IMR-90 (cell line): Measurements from ENCODE around the gene HIVEP1. TPM values are rescaled to one million over a fixed set of nuclear protein-coding genes. Genes with fewer than 3 reads are reported as not detected.

ENCODE experiments used
- ATAC-seq: fragments of 200-7000 bp; cut with Tn5 transposase; 2 replicates; pipeline ENCODE4 v1.9.1; 2020; ENCODE audit warnings: low read depth, mild to moderate bottlenecking, moderate library complexity
- BruUV-seq: library from RNA; stranded (reverse); fragments of 400-500 nt; replicated peaks from 2 replicates; lab custom pipeline; 2021; lab: Mats Ljungman, UMichigan
- CTCF ChIA-PET: fragments of 300-600 bp; formaldehyde crosslinking; extraction: SDS; loops from one replicate; lab custom pipeline; 2021; ENCODE audit warnings: antibody characterized with exemption; lab: Yijun Ruan, JAX
- POLR2A ChIA-PET: fragments of 300-600 bp; sonication (Branson Sonifier 250); formaldehyde crosslinking; loops from one replicate; lab custom pipeline; 2022; ENCODE audit warnings: antibody characterized with exemption; ENCODE audit not compliant: unreplicated experiment; lab: Charles Lee
- DNase-seq: peaks from one replicate; pipeline ENCODE4 v3.0.0; 2013
- H2AFZ ChIP-seq: replicated peaks from 2 replicates; pipeline ENCODE3; 2013; ENCODE audit warnings: low read length, mild to moderate bottlenecking; ENCODE audit not compliant: poor library complexity
- H2AK5ac ChIP-seq: 2 replicates; pipeline ENCODE4 v1.6.1; 2013; ENCODE audit warnings: low read depth, low read length, inconsistent platforms
- H2AK9ac ChIP-seq: replicated peaks from 2 replicates; pipeline ENCODE3; 2013; ENCODE audit warnings: mild to moderate bottlenecking, low read depth, low read length, moderate library complexity; ENCODE audit not compliant: poor library complexity
- H2BK120ac ChIP-seq: 2 replicates; pipeline ENCODE4 v1.6.1; 2013; ENCODE audit warnings: low read depth, low read length, inconsistent platforms
- H2BK15ac ChIP-seq: 3 replicates; pipeline ENCODE4 v1.6.1; 2013; ENCODE audit warnings: low read depth, low read length, inconsistent platforms
- H2BK20ac ChIP-seq: 2 replicates; pipeline ENCODE4 v1.6.1; 2013; ENCODE audit warnings: low read depth, mild to moderate bottlenecking, inconsistent platforms, low read length, moderate library complexity
- H2BK5ac ChIP-seq: 2 replicates; pipeline ENCODE4 v1.6.1; 2013; ENCODE audit warnings: mild to moderate bottlenecking, low read depth, low read length, inconsistent platforms; ENCODE audit not compliant: poor library complexity, severe bottlenecking
- H3K14ac ChIP-seq: replicated peaks from 2 replicates; pipeline ENCODE4 v1.6.1; 2013; ENCODE audit warnings: low read depth, low read length, inconsistent platforms
- H3K18ac ChIP-seq: 2 replicates; pipeline ENCODE4 v1.6.1; 2013; ENCODE audit warnings: low read depth, low read length, control low read depth
- H3K23ac ChIP-seq: 2 replicates; pipeline ENCODE4 v1.6.1; 2013; ENCODE audit warnings: low read depth, low read length, inconsistent platforms
- H3K27ac ChIP-seq: 2 replicates; pipeline ENCODE4 v1.5.1; 2013; ENCODE audit warnings: mild to moderate bottlenecking, control low read depth, low read length; ENCODE audit not compliant: insufficient read depth
- H3K27me3 ChIP-seq: 2 replicates; pipeline ENCODE4 v1.6.1; 2013; ENCODE audit warnings: low read length; ENCODE audit not compliant: control insufficient read depth, insufficient read depth
- H3K36me3 ChIP-seq: 2 replicates; pipeline ENCODE4 v1.6.1; 2013; ENCODE audit warnings: low read length, mixed read lengths; ENCODE audit not compliant: control insufficient read depth, insufficient read depth
- H3K4ac ChIP-seq: 2 replicates; pipeline ENCODE4 v1.6.1; 2013; ENCODE audit warnings: low read depth, low read length, inconsistent platforms
- H3K4me1 ChIP-seq: 2 replicates; pipeline ENCODE4 v1.6.1; 2013; ENCODE audit warnings: low read length, mixed read lengths; ENCODE audit not compliant: control insufficient read depth, insufficient read depth
- H3K4me2 ChIP-seq: 2 replicates; pipeline ENCODE4 v1.6.1; 2013; ENCODE audit warnings: low read depth, mild to moderate bottlenecking, control low read depth, low read length, moderate library complexity
- H3K4me3 ChIP-seq: 2 replicates; pipeline ENCODE4 v1.5.1; 2013; ENCODE audit warnings: low read depth, mild to moderate bottlenecking, control low read depth, low read length, moderate library complexity; ENCODE audit not compliant: insufficient read depth
- H3K56ac ChIP-seq: 2 replicates; pipeline ENCODE4 v1.6.1; 2013; ENCODE audit warnings: low read length, inconsistent platforms; ENCODE audit not compliant: insufficient read depth; ENCODE audit errors: extremely low read depth
- H3K79me1 ChIP-seq, 2 experiments: 2 replicates each; pipeline ENCODE4 v1.6.1; 2013; ENCODE audit warnings: low read length in 2 of 2, inconsistent platforms in 1 of 2, low read depth in 1 of 2
- H3K9ac ChIP-seq: 2 replicates; pipeline ENCODE4 v1.6.1; 2013; ENCODE audit warnings: low read depth, low read length, control low read depth
- H3K9me1 ChIP-seq: 2 replicates; pipeline ENCODE4 v1.6.1; 2013; ENCODE audit warnings: low read length, inconsistent platforms; ENCODE audit not compliant: insufficient read depth
- H3K9me3 ChIP-seq: 2 replicates; pipeline ENCODE4 v1.6.1; 2013; ENCODE audit warnings: low read length; ENCODE audit not compliant: control insufficient read depth, insufficient read depth
- H4K20me1 ChIP-seq: 2 replicates; pipeline ENCODE4 v1.6.1; 2013; ENCODE audit warnings: low read length, inconsistent platforms; ENCODE audit not compliant: insufficient read depth
- H4K5ac ChIP-seq: 2 replicates; pipeline ENCODE4 v1.6.1; 2013; ENCODE audit warnings: mild to moderate bottlenecking, low read depth, low read length, control low read depth
- H4K8ac ChIP-seq, 2 experiments: 2 replicates each; pipeline ENCODE4 v1.6.1; 2013; ENCODE audit warnings: low read depth in 2 of 2, low read length in 2 of 2, control low read depth in 1 of 2, inconsistent platforms in 1 of 2
- H4K91ac ChIP-seq: 2 replicates; pipeline ENCODE4 v1.6.1; 2013; ENCODE audit warnings: low read depth, low read length, inconsistent platforms; ENCODE audit not compliant: insufficient read depth
- CEBPB ChIP-seq: IDR thresholded peaks from 2 replicates; pipeline ENCODE4 v1.6.1; 2012; ENCODE audit warnings: low read depth, low read length, improper control_type of control experiment
- MAZ ChIP-seq: IDR thresholded peaks from 2 replicates; pipeline ENCODE4 v1.6.1; 2012; ENCODE audit warnings: low read depth, mild to moderate bottlenecking, low read length, improper control_type of control experiment, moderate library complexity, borderline replicate concordance
- MXI1 ChIP-seq: IDR thresholded peaks from 2 replicates; pipeline ENCODE4 v1.6.1; 2012; ENCODE audit warnings: low read depth, mild to moderate bottlenecking, low read length, moderate library complexity, borderline replicate concordance
- NFE2L2 ChIP-seq: fragments of 150-350 bp; IDR thresholded peaks from 2 replicates; pipeline ENCODE4 v1.6.1; 2016; ENCODE audit warnings: low read depth, mild to moderate bottlenecking, low read length
- POLR2A ChIP-seq: IDR thresholded peaks from 2 replicates; pipeline ENCODE4 v1.6.1; 2012; ENCODE audit warnings: mild to moderate bottlenecking, low read depth, low read length
- RAD21 ChIP-seq: IDR thresholded peaks from 2 replicates; pipeline ENCODE4 v1.6.1; 2012; ENCODE audit warnings: low read length, improper control_type of control experiment
- RCOR1 ChIP-seq: IDR thresholded peaks from 2 replicates; pipeline ENCODE4 v1.6.1; 2012; ENCODE audit warnings: mild to moderate bottlenecking, low read length, improper control_type of control experiment; ENCODE audit not compliant: insufficient replicate concordance
- USF2 ChIP-seq: fragments of 150-350 bp; IDR thresholded peaks from 2 replicates; pipeline ENCODE4 v1.6.1; 2017; ENCODE audit warnings: mild to moderate bottlenecking, antibody characterized with exemption, low read length, low read depth
- WGBS, 2 experiments: methylation state at CpG; one replicate each; pipeline versions ENCODE4 v1.1.5 to v1.1.7; 2013; ENCODE audit warnings: missing lambda C conversion rate in 2 of 2; ENCODE audit not compliant: insufficient read length in 1 of 2; ENCODE audit errors: extremely low coverage in 2 of 2; 5-methylcytosine and 5-hydroxymethylcytosine counted together
- dilution Hi-C: fragments of 300-500 bp; cut with HindIII; formaldehyde crosslinking; loops from one replicate; pipeline ENCODE4 v1.14.3; 2018; ENCODE audit warnings: low sequenced_read_pairs; ENCODE audit not compliant: unreplicated experiment
- in situ Hi-C: fragments of 300-500 bp; cut with MboI; formaldehyde crosslinking; loops from 3 replicates; pipeline ENCODE4 v1.14.3; 2019; ENCODE audit warnings: low sequenced_read_pairs, inconsistent platforms, mixed read lengths
- intact Hi-C: fragments of 100-400 bp; cut with micrococcal nuclease; formaldehyde crosslinking; loops from 2 replicates; pipeline ENCODE4 v1.10.0; 2022
- polyA plus RNA-seq, 3 experiments: library from polyadenylated mRNA; depleted of rRNA; stranded (reverse); fragments of >200 nt; gene quantifications; 2 replicates each; pipeline ENCODE4 v1.2.3, GENCODE V29; 2012; ENCODE audit warnings: low replicate concordance in 1 of 3
- total RNA-seq: library from RNA; depleted of rRNA; stranded (reverse); fragments of >200 nt; gene quantifications from 2 replicates; pipeline ENCODE4 v1.2.3, GENCODE V29; 2012
- TF ChIP-seq, protein P1 (sequence below): conservative IDR thresholded peaks from 2 replicates; pipeline ENCODE4 v1.5.1; 2012; ENCODE audit warnings: mild to moderate bottlenecking, low read depth, low read length, improper control_type of control experiment

HIVEP1 gene
- total and polyA plus RNA-seq, 2 of the 4 experiments (the other 2 are of a cell fraction): 13.0 to 17.2 TPM

- 0 out of 2 replicates have a peak overlapping the region, but pooled peaks have one; percentile 54 for H2BK20ac ChIP-seq
- peak overlapping the region; percentile 46; the same call in 1 of the 2 replicates for H2BK120ac ChIP-seq
- H4K5ac ChIP-seq: no peak overlapping the region; the same call in 1 of the 2 replicates
- ChIA-PET CTCF (no interaction called here), POLR2A (no interaction called here)
- H3K27me3 ChIP-seq: no peaks in the 10 kb centered on the region
- no peak overlapping the region for H2BK5ac ChIP-seq
- DNase-seq (no peak), ATAC-seq (no peak)
- no peak overlapping the region for H2BK15ac ChIP-seq
- in situ Hi-C loops (no loop called here), dilution Hi-C loops (no loop called here), intact Hi-C loops (no loop called here)
- no TSS peak for BruUV-seq
- H2AK9ac ChIP-seq: no peak overlapping the region
- TF ChIP-seq CEBPB (no peak), USF2 (no peak), RAD21 (no peak), NFE2L2 (no peak), MAZ (no peak), MXI1 (no peak), POLR2A (no peak), RCOR1 (no peak)
- TF ChIP-seq, protein P1, sequence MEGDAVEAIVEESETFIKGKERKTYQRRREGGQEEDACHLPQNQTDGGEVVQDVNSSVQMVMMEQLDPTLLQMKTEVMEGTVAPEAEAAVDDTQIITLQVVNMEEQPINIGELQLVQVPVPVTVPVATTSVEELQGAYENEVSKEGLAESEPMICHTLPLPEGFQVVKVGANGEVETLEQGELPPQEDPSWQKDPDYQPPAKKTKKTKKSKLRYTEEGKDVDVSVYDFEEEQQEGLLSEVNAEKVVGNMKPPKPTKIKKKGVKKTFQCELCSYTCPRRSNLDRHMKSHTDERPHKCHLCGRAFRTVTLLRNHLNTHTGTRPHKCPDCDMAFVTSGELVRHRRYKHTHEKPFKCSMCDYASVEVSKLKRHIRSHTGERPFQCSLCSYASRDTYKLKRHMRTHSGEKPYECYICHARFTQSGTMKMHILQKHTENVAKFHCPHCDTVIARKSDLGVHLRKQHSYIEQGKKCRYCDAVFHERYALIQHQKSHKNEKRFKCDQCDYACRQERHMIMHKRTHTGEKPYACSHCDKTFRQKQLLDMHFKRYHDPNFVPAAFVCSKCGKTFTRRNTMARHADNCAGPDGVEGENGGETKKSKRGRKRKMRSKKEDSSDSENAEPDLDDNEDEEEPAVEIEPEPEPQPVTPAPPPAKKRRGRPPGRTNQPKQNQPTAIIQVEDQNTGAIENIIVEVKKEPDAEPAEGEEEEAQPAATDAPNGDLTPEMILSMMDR: no peak
- H3K36me3 ChIP-seq: no peaks in the 10 kb centered on the region
- no CpG with 5 or more reads among the region's 1 CpG for WGBS, 2 experiments
- no peak overlapping the region for H4K91ac ChIP-seq
- 0 out of 2 replicates have a peak overlapping the region, but pooled peaks have one; percentile 7 for H3K23ac ChIP-seq
- peak overlapping the region in 1 of 2 experiments; percentile 16; a peak in 1 of 4 replicates for H4K8ac ChIP-seq
- H3K4me1 ChIP-seq: peaks cover 6% of the 10 kb centered on the region
- H2AK5ac ChIP-seq: no peak overlapping the region
- H3K9me1 ChIP-seq: peaks cover 11% of the 10 kb centered on the region
- H3K56ac ChIP-seq: no peak overlapping the region
- H3K9me3 ChIP-seq: no peaks in the 10 kb centered on the region
- H3K27ac ChIP-seq: no peak overlapping the region
- no peak overlapping the region for H3K9ac ChIP-seq
- H4K20me1 ChIP-seq: no peaks in the 10 kb centered on the region
- no peak overlapping the region for H3K18ac ChIP-seq
- H3K79me1 ChIP-seq: no peaks in the 10 kb centered on the region; a peak in 1 of 4 replicates
- H3K4me2 ChIP-seq: no peak overlapping the region
- peak overlapping the region; percentile 62 for H2AFZ ChIP-seq
- no peak overlapping the region for H3K4ac ChIP-seq
- H3K14ac ChIP-seq: 0 out of 2 replicates have a peak overlapping the region, but pooled peaks have one; percentile 32
- H3K4me3 ChIP-seq: no peak overlapping the region
Measured at GRCh38 chr6:11976489-11976888, 35.6 kb upstream of the HIVEP1 start.
